ENCODE data around the gene CACNB2.

The CACNB2 gene

DNA sequence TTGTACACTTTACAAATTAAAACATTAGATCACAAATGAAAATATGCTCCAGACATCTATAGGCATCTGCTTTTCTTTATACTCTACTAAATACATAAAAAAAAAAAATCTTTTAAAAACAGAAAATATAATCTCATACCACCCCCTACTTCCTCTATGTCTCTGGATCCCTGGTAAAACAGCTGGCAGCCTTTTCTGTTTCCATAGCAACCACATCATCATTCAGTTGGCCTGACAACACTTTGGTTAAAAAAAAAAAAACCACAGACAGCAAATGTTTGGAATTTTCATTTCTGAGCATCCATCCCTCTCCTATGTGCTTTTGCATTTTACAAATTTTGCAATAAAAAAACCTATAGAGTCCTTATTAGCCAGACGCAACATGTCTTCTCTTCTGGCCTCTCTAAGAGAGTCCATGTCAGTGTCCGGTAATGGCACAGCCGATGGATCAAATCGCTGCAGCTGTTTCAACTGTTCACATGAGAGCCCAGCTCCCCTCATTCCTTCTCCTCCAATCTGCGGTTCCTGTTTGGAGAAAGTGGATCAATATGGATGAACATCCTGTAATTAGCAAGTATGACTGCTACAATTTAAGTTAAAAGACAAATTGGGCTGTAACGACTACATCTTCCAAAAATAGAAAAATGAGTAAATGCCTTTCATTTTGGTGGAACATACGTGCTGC lies 405.5 kb downstream of the CACNB2 start:
- no peak for DNase-seq (ENCODE audit: extremely low spot score)
- ChIA-PET CTCF (no interaction called here), POLR2A (no interaction called here)
- TF ChIP-seq ARNT (IDR thresholded peaks at IDR 0.05): no peak
- TF ChIP-seq, protein P1, sequence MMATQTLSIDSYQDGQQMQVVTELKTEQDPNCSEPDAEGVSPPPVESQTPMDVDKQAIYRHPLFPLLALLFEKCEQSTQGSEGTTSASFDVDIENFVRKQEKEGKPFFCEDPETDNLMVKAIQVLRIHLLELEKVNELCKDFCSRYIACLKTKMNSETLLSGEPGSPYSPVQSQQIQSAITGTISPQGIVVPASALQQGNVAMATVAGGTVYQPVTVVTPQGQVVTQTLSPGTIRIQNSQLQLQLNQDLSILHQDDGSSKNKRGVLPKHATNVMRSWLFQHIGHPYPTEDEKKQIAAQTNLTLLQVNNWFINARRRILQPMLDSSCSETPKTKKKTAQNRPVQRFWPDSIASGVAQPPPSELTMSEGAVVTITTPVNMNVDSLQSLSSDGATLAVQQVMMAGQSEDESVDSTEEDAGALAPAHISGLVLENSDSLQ (IDR thresholded peaks at IDR 0.05): no peak
- no peak for TF ChIP-seq ELF4 (IDR thresholded peaks at IDR 0.05)
- TF ChIP-seq TARDBP (IDR thresholded peaks at IDR 0.05): no peak

DNA sequence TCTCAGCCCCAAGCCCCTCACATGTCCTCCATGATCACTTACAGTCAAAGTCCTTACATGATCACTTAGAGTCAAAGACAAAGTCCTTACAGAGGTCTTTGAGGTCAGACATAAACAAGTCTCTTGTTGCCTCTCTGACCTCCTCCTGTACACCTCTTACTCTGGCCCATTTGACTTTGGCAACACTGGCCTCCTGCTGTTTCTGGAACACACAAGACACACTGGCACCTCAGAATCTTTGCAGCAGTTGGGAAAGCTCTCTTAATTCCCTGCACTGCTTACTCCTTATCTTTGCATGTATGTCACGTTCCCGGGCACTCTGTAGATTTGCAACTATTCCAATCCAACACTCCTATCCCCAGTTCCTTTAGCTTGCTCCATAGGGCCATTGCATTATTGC lies 408.9 kb downstream of the CACNB2 start:
- no peak for TF ChIP-seq TARDBP (IDR thresholded peaks at IDR 0.05)
- TF ChIP-seq NFRKB (IDR thresholded peaks at IDR 0.05): no peak
- no peak for TF ChIP-seq HDGF (IDR thresholded peaks at IDR 0.05; ENCODE audit: borderline replicate concordance)
- TF ChIP-seq ZNF384 (IDR thresholded peaks at IDR 0.05): no peak
- no peak for TF ChIP-seq ELF4 (IDR thresholded peaks at IDR 0.05)
- no peak for TF ChIP-seq BHLHE40 (IDR thresholded peaks at IDR 0.05; ENCODE audit: borderline replicate concordance)
- no peak for TF ChIP-seq FOXA1 (IDR thresholded peaks at IDR 0.05)
- TF ChIP-seq LEF1 (IDR thresholded peaks at IDR 0.05; ENCODE audit: borderline replicate concordance): no peak
- no peak for TF ChIP-seq CTBP1 (IDR thresholded peaks at IDR 0.05; ENCODE audit: borderline replicate concordance)
- TF ChIP-seq, protein P1 (IDR thresholded peaks at IDR 0.05): no peak
- no peak for TF ChIP-seq L3MBTL2 (conservative IDR thresholded peaks at IDR 0.05)
- TF ChIP-seq FOXM1 (IDR thresholded peaks at IDR 0.05; ENCODE audit: borderline replicate concordance): no peak
- POLR2A ChIA-PET: no interaction called here
- CTCF ChIA-PET: no interaction called here
- no peak for DNase-seq (ENCODE audit: extremely low spot score)

DNA sequence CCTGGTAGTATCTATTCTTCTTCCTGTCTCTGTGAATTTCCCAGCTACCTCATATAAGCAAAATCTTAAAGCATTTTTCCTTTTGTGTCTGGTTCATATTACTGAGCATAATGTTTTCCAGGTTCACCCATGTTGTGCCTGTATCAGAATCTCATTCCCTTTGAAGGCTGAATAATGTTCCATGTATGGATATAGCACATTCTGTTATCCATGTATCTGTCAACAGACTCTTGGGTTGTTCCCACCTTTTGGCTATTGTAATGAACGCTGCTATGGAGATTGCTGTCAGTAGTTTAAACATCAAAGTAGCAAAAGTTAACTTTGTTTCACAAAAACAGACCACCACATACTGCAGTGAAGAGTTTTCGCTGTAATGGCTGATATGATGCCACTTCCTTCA lies 411.2 kb downstream of the CACNB2 start:
- TF ChIP-seq FOXA1 (IDR thresholded peaks at IDR 0.05): no peak
- no peak for TF ChIP-seq FOXK2 (IDR thresholded peaks at IDR 0.05)
- TF ChIP-seq TARDBP (IDR thresholded peaks at IDR 0.05): no peak
- no peak for TF ChIP-seq NFRKB (IDR thresholded peaks at IDR 0.05)
- TF ChIP-seq ZNF384 (IDR thresholded peaks at IDR 0.05): no peak
- TF ChIP-seq BHLHE40 (IDR thresholded peaks at IDR 0.05; ENCODE audit: borderline replicate concordance): no peak
- TF ChIP-seq SUZ12 (IDR thresholded peaks at IDR 0.05): no peak
- TF ChIP-seq FOXM1 (IDR thresholded peaks at IDR 0.05; ENCODE audit: borderline replicate concordance): no peak
- TF ChIP-seq ARNT (IDR thresholded peaks at IDR 0.05): no peak
- no peak for TF ChIP-seq LEF1 (IDR thresholded peaks at IDR 0.05; ENCODE audit: borderline replicate concordance)
- TF ChIP-seq L3MBTL2 (conservative IDR thresholded peaks at IDR 0.05): no peak
- TF ChIP-seq, protein P1 (IDR thresholded peaks at IDR 0.05): no peak
- DNase-seq (ENCODE audit: extremely low spot score): no peak
- POLR2A ChIA-PET: interaction anchor here (1.0 kb wide), 1 partner anchor 17 kb away, joined by 3 read pairs; no protein-coding TSS in a partner anchor
- CTCF ChIA-PET: no interaction called here

DNA sequence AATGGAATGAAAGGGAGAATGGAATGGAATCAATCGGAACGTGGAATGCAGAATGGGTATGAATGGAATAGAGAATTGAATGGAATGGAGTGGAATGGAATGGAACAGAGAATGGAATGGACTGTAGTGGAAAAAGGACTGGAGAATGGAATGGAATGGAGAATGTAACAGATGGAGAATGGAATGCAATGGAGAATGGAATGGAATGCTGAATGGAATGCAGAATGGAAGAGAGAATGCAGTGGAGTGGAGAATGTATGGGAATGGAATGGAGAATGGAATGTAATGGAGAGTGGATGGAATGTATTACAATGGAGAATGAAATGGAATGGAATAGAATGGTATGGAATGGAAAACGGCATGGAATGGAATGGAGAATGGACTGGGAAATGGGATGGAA lies 414.3 kb downstream of the CACNB2 start:
- POLR2A ChIA-PET: no interaction called here
- CTCF ChIA-PET: no interaction called here
- TF ChIP-seq, protein P1 (IDR thresholded peaks at IDR 0.05): no peak
- TF ChIP-seq HDGF (IDR thresholded peaks at IDR 0.05; ENCODE audit: borderline replicate concordance): no peak
- TF ChIP-seq BHLHE40 (IDR thresholded peaks at IDR 0.05; ENCODE audit: borderline replicate concordance): no peak
- no peak for TF ChIP-seq FOXM1 (IDR thresholded peaks at IDR 0.05; ENCODE audit: borderline replicate concordance)
- TF ChIP-seq CTBP1 (IDR thresholded peaks at IDR 0.05; ENCODE audit: borderline replicate concordance): no peak
- no peak for TF ChIP-seq FOXA1 (IDR thresholded peaks at IDR 0.05)
- TF ChIP-seq NFRKB (IDR thresholded peaks at IDR 0.05): no peak
- TF ChIP-seq ELF4 (IDR thresholded peaks at IDR 0.05): no peak
- no peak for TF ChIP-seq ZNF384 (IDR thresholded peaks at IDR 0.05)
- no peak for TF ChIP-seq SP1 (IDR thresholded peaks at IDR 0.05)
- TF ChIP-seq TARDBP (IDR thresholded peaks at IDR 0.05): no peak
- TF ChIP-seq FOXK2 (IDR thresholded peaks at IDR 0.05): no peak
- TF ChIP-seq ARNT (IDR thresholded peaks at IDR 0.05): no peak
- TF ChIP-seq LEF1 (IDR thresholded peaks at IDR 0.05; ENCODE audit: borderline replicate concordance): no peak
- TF ChIP-seq L3MBTL2 (conservative IDR thresholded peaks at IDR 0.05): no peak
- no peak for TF ChIP-seq SUZ12 (IDR thresholded peaks at IDR 0.05)
- DNase-seq (ENCODE audit: extremely low spot score): no peak

DNA sequence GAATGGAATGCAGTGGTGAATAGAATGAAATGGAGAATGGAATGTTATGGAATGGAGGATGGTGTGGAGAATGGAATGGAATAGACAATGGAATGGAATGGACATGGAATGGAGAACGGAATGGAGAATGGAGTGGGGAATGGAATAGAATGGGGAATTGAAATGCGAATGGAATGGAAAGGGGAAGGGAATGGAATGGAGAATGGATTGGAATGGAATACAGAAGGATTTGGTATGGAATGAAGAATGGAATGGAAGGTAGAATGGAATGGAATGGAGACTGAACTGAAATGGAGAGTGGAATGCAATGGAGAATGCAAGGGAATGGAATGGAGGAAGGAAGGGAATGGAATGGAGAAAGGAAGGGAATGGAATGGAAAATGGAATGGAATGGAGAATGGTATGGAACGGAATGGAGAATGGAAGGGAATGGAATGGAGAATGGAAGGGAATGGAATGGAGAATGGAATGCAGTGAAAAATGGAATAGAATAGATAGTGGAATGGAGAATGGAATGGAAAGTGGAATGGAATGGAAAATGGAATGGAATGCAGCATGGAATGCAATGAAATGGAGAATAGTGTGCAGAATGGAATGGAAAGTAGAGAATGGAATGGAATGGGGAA lies 416.4 kb downstream of the CACNB2 start:
- ChIA-PET CTCF (no interaction called here), POLR2A (no interaction called here)
- no peak for DNase-seq (ENCODE audit: extremely low spot score)
- TF ChIP-seq LEF1 (IDR thresholded peaks at IDR 0.05; ENCODE audit: borderline replicate concordance) (no peak), ARNT (IDR thresholded peaks at IDR 0.05) (no peak), NFRKB (IDR thresholded peaks at IDR 0.05) (no peak), ZNF384 (IDR thresholded peaks at IDR 0.05) (no peak), HDGF (IDR thresholded peaks at IDR 0.05; ENCODE audit: borderline replicate concordance) (no peak), L3MBTL2 (conservative IDR thresholded peaks at IDR 0.05) (no peak), FOXA1 (IDR thresholded peaks at IDR 0.05) (no peak), BHLHE40 (IDR thresholded peaks at IDR 0.05; ENCODE audit: borderline replicate concordance) (no peak), FOXK2 (IDR thresholded peaks at IDR 0.05) (no peak), TARDBP (IDR thresholded peaks at IDR 0.05) (no peak), ELF4 (IDR thresholded peaks at IDR 0.05) (no peak), SP1 (IDR thresholded peaks at IDR 0.05) (no peak)
- TF ChIP-seq, protein P1 (IDR thresholded peaks at IDR 0.05): no peak
